HCT116 (cell line): ENCODE data around the gene MYH3. TPM values are rescaled to one million over a fixed set of nuclear protein-coding genes. Genes with fewer than 3 reads are reported as not detected.

Source experiments
- ATAC-seq: fragments of 200-7000 bp; cut with Tn5 transposase; 2 replicates; pipeline ENCODE4 v1.9.1; 2020; ENCODE audit warnings: mild to moderate bottlenecking, moderate library complexity
- BruUV-seq: library from RNA; stranded (reverse); fragments of 400-500 nt; replicated peaks from 2 replicates; lab custom pipeline; 2021; lab: Mats Ljungman, UMichigan
- CTCF ChIA-PET: fragments of 300-600 bp; sonication (Branson Sonifier 250); formaldehyde crosslinking; loops from one replicate; lab custom pipeline; 2021; ENCODE audit warnings: antibody characterized with exemption; lab: Charles Lee
- POLR2A ChIA-PET: fragments of 300-600, 350-600 bp; sonication (Branson Sonifier 250); formaldehyde crosslinking; loops from one replicate; lab custom pipeline; 2021; ENCODE audit warnings: antibody characterized with exemption; lab: Charles Lee
- RAD21 ChIA-PET, 2 experiments: fragments of 300-600 bp; sonication (Branson Sonifier 250); formaldehyde crosslinking; loops; one replicate each; lab custom pipeline; 2023; ENCODE audit warnings: low total read pairs in 2 of 2; ENCODE audit not compliant: uncharacterized antibody in 2 of 2, unreplicated experiment in 2 of 2, low non-redundant PET in 1 of 2; lab: Charles Lee
- DNase-seq: peaks from one replicate; pipeline ENCODE4 v3.0.0-alpha.2; 2010; ENCODE audit warnings: low read depth, low spot score
- H2AFZ ChIP-seq: fragments of 200-600 bp; shearing (Covaris generic), sonication (generic); 2 replicates; pipeline ENCODE4 v1.6.1; 2017; ENCODE audit warnings: low read depth, mixed run types, mixed read lengths, antibody characterized with exemption, low read length; ENCODE audit not compliant: poor library complexity, severe bottlenecking
- H3K27ac ChIP-seq: 2 replicates; pipeline ENCODE4 v1.5.1; 2012; ENCODE audit warnings: low read depth, low read length
- H3K27me3 ChIP-seq: fragments of 200-600 bp; sonication (generic); 2 replicates; pipeline ENCODE4 v1.6.1; 2016; ENCODE audit warnings: mixed run types, low read length, mixed read lengths; ENCODE audit not compliant: insufficient read depth
- H3K36me3 ChIP-seq, 2 experiments: fragments of 200-500 bp in 1 of 2; fragments of 200-600 bp in 1 of 2; sonication (Bioruptor generic) in 1 of 2; sonication (generic) in 1 of 2; 2 replicates each; pipeline versions ENCODE4 v1.5.1 to v1.6.1; 2014 to 2016; ENCODE audit warnings: low read length in 2 of 2, inconsistent platforms in 1 of 2, mixed read lengths in 1 of 2, mixed run types in 1 of 2; ENCODE audit not compliant: insufficient read depth in 2 of 2, control insufficient read depth in 1 of 2
- H3K4me1 ChIP-seq, 2 experiments: fragments of 200-600 bp in 1 of 2; sonication (generic) in 1 of 2; 2 replicates each; pipeline versions ENCODE4 v1.5.1 to v1.6.1; 2012 to 2017; ENCODE audit warnings: low read length in 2 of 2, inconsistent platforms in 1 of 2, mild to moderate bottlenecking in 1 of 2, mixed read lengths in 1 of 2, mixed run types in 1 of 2, moderate library complexity in 1 of 2; ENCODE audit not compliant: insufficient read depth in 2 of 2, control insufficient read depth in 1 of 2
- H3K4me2 ChIP-seq: fragments of 200-600 bp; sonication (generic); 2 replicates; pipeline ENCODE4 v1.6.1; 2017; ENCODE audit warnings: mixed run types, low read length, mixed read lengths
- H3K4me3 ChIP-seq, 2 experiments: fragments of 200-600 bp in 1 of 2; sonication (generic) in 1 of 2; replicated peaks in 1 of 2; 2 replicates each; pipeline ENCODE4 v1.5.1; 2011 to 2016; ENCODE audit warnings: low read length in 2 of 2, control low read depth in 1 of 2, low read depth in 1 of 2, mild to moderate bottlenecking in 1 of 2, mixed read lengths in 1 of 2, mixed run types in 1 of 2
- H3K79me2 ChIP-seq: fragments of 200-600 bp; sonication (generic); 2 replicates; pipeline ENCODE4 v1.6.1; 2017; ENCODE audit warnings: mild to moderate bottlenecking, mixed run types, low read length, moderate library complexity, mixed read lengths; ENCODE audit not compliant: insufficient read depth
- H3K9ac ChIP-seq: fragments of 200-600 bp; sonication (generic); 2 replicates; pipeline ENCODE4 v1.6.1; 2016; ENCODE audit warnings: low read length, mixed read lengths
- H3K9me2 ChIP-seq: fragments of 200-600 bp; sonication (generic), shearing (Covaris generic); 2 replicates; pipeline ENCODE4 v1.6.1; 2017; ENCODE audit warnings: mixed run types, mild to moderate bottlenecking, moderate library complexity; ENCODE audit not compliant: insufficient read depth
- H3K9me3 ChIP-seq, 2 experiments: fragments of 200-500 bp in 1 of 2; fragments of 200-600 bp in 1 of 2; sonication (Bioruptor generic) in 1 of 2; sonication (generic) in 1 of 2; 2 replicates each; pipeline ENCODE4 v1.6.1; 2014 to 2017; ENCODE audit warnings: low read length in 2 of 2, mixed read lengths in 2 of 2, inconsistent platforms in 1 of 2, low read depth in 1 of 2, mild to moderate bottlenecking in 1 of 2, mixed run types in 1 of 2, moderate library complexity in 1 of 2; ENCODE audit not compliant: control insufficient read depth in 1 of 2, insufficient read depth in 1 of 2
- H4K20me1 ChIP-seq: fragments of 200-600 bp; sonication (generic), shearing (Covaris generic); 2 replicates; pipeline ENCODE4 v1.6.1; 2017; ENCODE audit warnings: mixed run types, mild to moderate bottlenecking, moderate library complexity; ENCODE audit not compliant: insufficient read depth
- ATF3 ChIP-seq: IDR thresholded peaks from 2 replicates; pipeline ENCODE4 v1.6.1; 2012
- RAD21 ChIP-seq: IDR thresholded peaks from 2 replicates; pipeline ENCODE4 v1.6.1; 2012; ENCODE audit warnings: low read depth, mild to moderate bottlenecking
- TCF7L2 ChIP-seq: IDR thresholded peaks from 2 replicates; pipeline ENCODE4 v1.7.0; 2011; ENCODE audit warnings: borderline replicate concordance, inconsistent platforms; ENCODE audit not compliant: insufficient read depth, insufficient read length; ENCODE audit errors: extremely low read depth
- intact Hi-C: fragments of 100-400 bp; cut with micrococcal nuclease; formaldehyde crosslinking; loops from 2 replicates; pipeline ENCODE4 v1.10.0; 2022
- total RNA-seq: library from RNA; stranded (reverse); gene quantifications from one replicate; pipeline ENCODE4 v1.2.1, GENCODE V29; 2021; ENCODE audit not compliant: unreplicated experiment
- TF ChIP-seq, protein P1 (sequence below), 3 experiments: fragments of 200-600 bp in 1 of 3; sonication (generic) in 1 of 3; IDR thresholded peaks in 2 of 3; conservative IDR thresholded peaks in 1 of 3; 2 replicates each; pipeline ENCODE4 v1.5.1; 2012 to 2017; ENCODE audit warnings: low read depth in 2 of 3, low read length in 2 of 3, antibody characterized with exemption in 1 of 3, borderline replicate concordance in 1 of 3, control low read depth in 1 of 3, mild to moderate bottlenecking in 1 of 3, mixed read lengths in 1 of 3, mixed run types in 1 of 3, moderate library complexity in 1 of 3; ENCODE audit not compliant: insufficient read depth in 1 of 3

The MYH3 gene
- total RNA-seq, 1 experiment from 2014 or later = 1.6 TPM

- DNase-seq (peak; percentile 83), ATAC-seq (peak; percentile 80)
- Histone ChIP-seq H3K4me2 (peak overlapping the region; percentile 37; the same call in 1 of the 2 replicates), H3K36me3 (no peaks in the 10 kb centered on the region), H3K79me2 (no peaks in the 10 kb centered on the region), H3K9me3 (no peaks in the 10 kb centered on the region), H3K9ac (no peak overlapping the region), H3K4me3 (no peak overlapping the region), H4K20me1 (no peaks in the 10 kb centered on the region), H3K9me2 (no peaks in the 10 kb centered on the region), H3K4me1 (peaks cover 0 to 10% of the 10 kb centered on the region in 2 experiments; a peak in 2 of 4 replicates), H2AFZ (no peak overlapping the region), H3K27ac (no peak overlapping the region), H3K27me3 (no peaks in the 10 kb centered on the region)
- POLR2A ChIA-PET = no interaction called here
- RAD21 ChIA-PET = interaction anchor here in 1 of 2 experiments (0.6 kb wide), 1 partner anchor 228 kb away, joined by 3 read pairs; no protein-coding TSS in a partner anchor
- CTCF ChIA-PET = interaction anchor here (0.7 to 9.3 kb wide), 16 partner anchors 9 to 692 kb away, joined by 3 to 131 read pairs (median 3); no protein-coding TSS in a partner anchor
- no TSS peak for BruUV-seq
- TF ChIP-seq RAD21 (peak; percentile 37; the same call in 1 of the 2 replicates), TCF7L2 (peak; percentile 92), ATF3 (no peak)
- TF ChIP-seq, protein P1, sequence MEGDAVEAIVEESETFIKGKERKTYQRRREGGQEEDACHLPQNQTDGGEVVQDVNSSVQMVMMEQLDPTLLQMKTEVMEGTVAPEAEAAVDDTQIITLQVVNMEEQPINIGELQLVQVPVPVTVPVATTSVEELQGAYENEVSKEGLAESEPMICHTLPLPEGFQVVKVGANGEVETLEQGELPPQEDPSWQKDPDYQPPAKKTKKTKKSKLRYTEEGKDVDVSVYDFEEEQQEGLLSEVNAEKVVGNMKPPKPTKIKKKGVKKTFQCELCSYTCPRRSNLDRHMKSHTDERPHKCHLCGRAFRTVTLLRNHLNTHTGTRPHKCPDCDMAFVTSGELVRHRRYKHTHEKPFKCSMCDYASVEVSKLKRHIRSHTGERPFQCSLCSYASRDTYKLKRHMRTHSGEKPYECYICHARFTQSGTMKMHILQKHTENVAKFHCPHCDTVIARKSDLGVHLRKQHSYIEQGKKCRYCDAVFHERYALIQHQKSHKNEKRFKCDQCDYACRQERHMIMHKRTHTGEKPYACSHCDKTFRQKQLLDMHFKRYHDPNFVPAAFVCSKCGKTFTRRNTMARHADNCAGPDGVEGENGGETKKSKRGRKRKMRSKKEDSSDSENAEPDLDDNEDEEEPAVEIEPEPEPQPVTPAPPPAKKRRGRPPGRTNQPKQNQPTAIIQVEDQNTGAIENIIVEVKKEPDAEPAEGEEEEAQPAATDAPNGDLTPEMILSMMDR (IDR thresholded peaks at IDR 0.05 in 2 of 3, conservative IDR thresholded peaks at IDR 0.05 in 1 of 3; ENCODE audit: borderline replicate concordance in 1 of 3, insufficient read depth in 1 of 3, low read depth in 2 of 3, low read length in 2 of 3) = peak; percentile 80 to 99 (median 99)
- intact Hi-C loops = loop anchor here (5.0 kb wide), 2 partner anchors 649 to 689 kb away; no protein-coding TSS in a partner anchor
Observed at GRCh38 chr17:10616502-10617119, 40.5 kb downstream of the MYH3 start.
